ENCODE results near the gene HIVEP3.

GRCh38 chr1:41691424-41691823 lies 227.3 kb downstream of the HIVEP3 start:
- no peak for TF ChIP-seq POLR2A (IDR thresholded peaks at IDR 0.05)
- no peak for TF ChIP-seq CTCF (IDR thresholded peaks at IDR 0.05)

Measured in esophagus squamous epithelium (tissue), 4 donors.